ENCODE measurements around the gene CCL19.

GRCh38 chr9:34714007-34714406, 22.9 kb upstream of the CCL19 start:
- TF ChIP-seq TAF1 (IDR thresholded peaks at IDR 0.05; ENCODE audit: low read depth, low read length): no peak
- no peak for TF ChIP-seq EP300 (IDR thresholded peaks at IDR 0.05; ENCODE audit: borderline replicate concordance in 1 of 2, low read depth in 2 of 2, low read length in 2 of 2)
- TF ChIP-seq POLR2AphosphoS5 (IDR thresholded peaks at IDR 0.05; ENCODE audit: low read depth, low read length): no peak
- TF ChIP-seq SIN3A (conservative IDR thresholded peaks at IDR 0.05 in 1 of 2, IDR thresholded peaks at IDR 0.05 in 1 of 2; ENCODE audit: low read depth in 1 of 2, low read length in 2 of 2): no peak
- TF ChIP-seq CTCF (IDR thresholded peaks at IDR 0.05; ENCODE audit: control extremely low read depth in 1 of 3, insufficient read depth in 1 of 3, low read depth in 1 of 3, low read length in 3 of 3): no peak
- TF ChIP-seq RXRA (IDR thresholded peaks at IDR 0.05; ENCODE audit: insufficient read depth, low read depth, low read length): no peak
- no peak for TF ChIP-seq EZH2 (IDR thresholded peaks at IDR 0.05; ENCODE audit: low read depth, low read length, severe bottlenecking)
- TF ChIP-seq YY1 (IDR thresholded peaks at IDR 0.05; ENCODE audit: low read depth, low read length): no peak
